Endometrial microvascular endothelial cells (primary cell): ENCODE measurements around the gene PSMG4. TPM values are rescaled to one million over a fixed set of nuclear protein-coding genes. Genes with fewer than 3 reads are reported as not detected.

Source experiments
- in situ Hi-C: cut with HindIII; loops from 2 replicates; pipeline ENCODE4 v1.10.0; 2017; ENCODE audit warnings: low sequenced_read_pairs, low pct_unique_long_range_greater_than_20kb; ENCODE audit errors: inconsistent ontology term
- total RNA-seq: library from RNA; depleted of rRNA; stranded (reverse); fragments of >200 nt; gene quantifications from one replicate; pipeline ENCODE4 v1.2.3, GENCODE V29; 2015; ENCODE audit errors: inconsistent ontology term

PSMG4 gene
- total RNA-seq, 1 donor from 2014 or later, result 36.6 TPM

DNA sequence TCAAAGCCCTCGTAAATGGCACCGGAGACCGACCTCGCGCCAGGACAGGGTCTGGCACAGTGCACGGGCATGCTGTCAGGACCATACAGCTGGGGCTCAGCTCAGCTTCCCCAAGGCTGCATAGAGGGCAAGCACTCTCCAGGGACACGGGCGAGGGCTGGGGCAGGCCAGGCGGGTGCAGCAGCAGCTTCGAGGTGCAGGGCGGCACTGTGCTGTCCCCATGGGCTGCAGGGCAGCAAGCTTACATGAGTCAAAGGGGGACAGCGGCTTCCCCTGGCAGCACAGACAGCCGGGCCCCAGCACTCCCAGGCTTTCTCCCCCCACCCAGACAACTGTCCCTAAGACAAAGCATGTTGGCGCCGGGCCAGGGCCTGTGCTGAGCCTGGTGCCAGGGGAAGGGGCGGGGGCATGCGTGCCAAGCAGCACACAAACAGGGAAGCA, 25.7 kb downstream of the PSMG4 start:
- in situ Hi-C loops, result loop anchor here (25.0 kb wide), 2 partner anchors 128 to 428 kb away; no protein-coding TSS in a partner anchor

DNA sequence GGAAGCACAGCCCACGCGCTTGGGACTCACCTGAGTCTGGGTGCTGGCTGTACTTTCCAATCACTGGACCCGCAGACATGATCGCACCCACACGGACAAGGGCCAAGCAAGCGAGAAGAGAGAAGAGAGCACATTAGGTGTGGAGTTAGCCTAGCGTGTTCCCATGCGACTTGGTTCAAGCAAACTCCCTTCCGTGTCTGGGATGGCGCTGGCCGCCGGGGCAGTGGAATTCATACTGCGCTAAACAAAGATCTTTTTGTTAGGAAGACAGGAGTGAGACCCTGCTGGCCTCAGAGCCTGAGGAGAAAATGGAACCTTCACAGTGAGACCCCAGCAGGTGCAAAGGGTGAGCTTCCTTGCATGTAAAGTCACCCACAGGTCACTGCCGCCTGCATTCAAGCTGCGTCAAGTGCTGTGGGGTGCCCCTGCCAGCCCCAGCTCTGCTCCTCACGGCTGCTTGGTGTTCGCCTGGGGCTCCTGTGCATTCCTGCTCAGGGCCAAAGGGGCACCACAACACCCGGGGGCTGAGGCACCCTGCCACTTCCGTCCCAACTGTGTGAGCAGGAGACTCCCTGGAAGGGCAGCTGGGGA, 26.4 kb downstream of the PSMG4 start:
- in situ Hi-C loops, result loop anchor here (25.0 kb wide), 2 partner anchors 127 to 427 kb away; no protein-coding TSS in a partner anchor

DNA sequence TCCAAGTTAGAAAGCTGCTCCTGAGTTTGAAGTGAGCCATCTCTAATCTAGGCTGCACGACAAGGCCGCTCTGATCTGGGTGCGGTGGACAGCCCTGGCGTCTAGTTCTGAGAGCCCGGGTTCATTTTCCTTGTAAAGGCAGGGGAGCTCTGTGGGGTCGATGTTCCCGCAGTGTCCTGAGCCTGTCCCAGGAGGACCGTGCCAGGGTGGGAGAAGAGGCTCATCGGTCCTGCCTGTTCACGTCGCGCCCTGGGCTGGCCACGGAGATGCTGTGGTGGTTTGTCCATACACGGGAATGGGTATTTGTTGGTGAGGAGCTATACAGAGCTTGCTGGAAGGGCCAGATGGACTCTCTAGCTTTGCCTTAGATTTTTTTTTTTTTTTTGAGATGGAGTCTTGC, 27.0 kb downstream of the PSMG4 start:
- in situ Hi-C loops, result loop anchor here (25.0 kb wide), 2 partner anchors 127 to 427 kb away; no protein-coding TSS in a partner anchor

DNA sequence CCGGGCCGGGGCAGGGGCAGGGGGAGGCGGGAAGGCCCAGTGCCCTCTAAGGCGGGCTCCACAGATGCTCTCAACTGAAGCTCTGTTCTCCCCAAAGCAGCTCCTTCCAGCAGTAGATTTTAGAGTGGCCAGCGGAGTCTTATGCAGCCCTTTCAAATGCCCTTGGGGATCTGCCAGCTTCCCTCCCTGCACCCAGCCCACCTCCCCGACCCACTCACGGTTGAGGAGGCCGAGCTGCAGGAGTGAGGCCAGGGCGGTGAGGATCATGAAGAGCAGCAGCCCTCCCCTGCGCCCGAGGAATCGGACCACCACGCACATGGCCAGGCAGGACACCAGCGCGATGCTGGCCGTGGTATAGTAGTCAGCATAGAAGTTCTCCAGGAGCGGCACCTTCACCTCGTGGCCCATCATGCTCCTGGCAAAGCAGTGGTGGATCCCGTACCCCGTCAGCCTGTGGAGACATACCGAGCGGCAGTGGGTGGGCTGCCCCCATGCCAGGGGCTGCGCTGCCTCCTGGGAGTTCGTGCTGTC, 28.0 kb downstream of the PSMG4 start:
- in situ Hi-C loops, result loop anchor here (25.0 kb wide), 2 partner anchors 126 to 426 kb away; no protein-coding TSS in a partner anchor

DNA sequence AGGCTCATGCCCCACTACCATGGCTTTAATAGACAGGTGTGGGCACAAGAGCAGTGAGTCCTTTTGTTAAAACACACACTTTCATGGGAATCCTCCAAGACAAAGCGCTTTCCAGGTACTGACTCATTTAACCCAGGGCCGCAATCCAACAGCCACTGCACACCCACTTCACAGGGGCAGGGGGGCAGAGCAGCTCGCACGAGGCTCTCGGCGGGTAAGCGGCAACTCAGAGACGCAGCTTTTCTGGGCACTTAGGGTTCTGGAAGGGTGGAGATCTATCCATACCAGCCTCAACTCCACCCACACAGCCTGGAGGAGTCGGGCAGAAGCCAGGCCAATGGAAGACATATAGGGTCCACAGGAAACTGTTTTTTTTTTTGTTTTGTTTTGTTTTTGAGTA, 28.6 kb downstream of the PSMG4 start:
- in situ Hi-C loops, result loop anchor here (25.0 kb wide), 2 partner anchors 125 to 425 kb away; no protein-coding TSS in a partner anchor

DNA sequence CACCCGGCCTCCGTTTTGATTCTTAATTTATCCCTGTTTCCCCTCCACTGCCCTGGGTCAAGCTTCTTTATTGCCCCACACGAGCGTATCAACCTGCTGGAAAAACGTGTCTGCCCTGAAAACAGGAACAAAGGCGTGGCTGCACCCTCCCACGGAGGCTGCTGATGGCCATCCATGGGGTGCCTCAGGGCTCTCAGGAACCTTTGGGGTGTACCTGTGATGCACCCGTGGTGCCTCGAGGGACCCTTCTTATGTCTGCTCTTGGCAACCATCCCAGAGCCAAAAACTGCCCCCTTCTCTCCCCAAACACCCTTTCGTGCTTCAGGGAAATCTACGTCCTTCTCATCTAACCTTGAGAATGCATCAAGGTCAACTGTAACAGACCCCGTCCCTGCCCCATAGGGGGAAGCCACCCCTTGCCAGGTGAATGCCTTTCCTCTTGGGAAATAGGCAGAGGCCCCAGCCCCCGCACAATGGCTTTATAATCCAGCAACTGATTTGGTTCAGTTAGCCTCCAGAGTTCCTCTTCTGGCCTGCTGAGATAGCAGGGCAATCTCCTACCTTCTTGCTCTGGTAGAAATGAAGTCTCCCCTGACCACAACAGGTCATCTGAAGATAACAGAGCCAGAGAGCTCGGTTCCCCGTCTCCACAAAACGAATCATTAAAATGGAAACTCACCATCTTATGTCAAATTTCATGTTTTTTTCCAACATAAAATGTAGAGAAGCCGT, 29.4 kb downstream of the PSMG4 start:
- in situ Hi-C loops, result loop anchor here (25.0 kb wide), 2 partner anchors 124 to 424 kb away; no protein-coding TSS in a partner anchor

DNA sequence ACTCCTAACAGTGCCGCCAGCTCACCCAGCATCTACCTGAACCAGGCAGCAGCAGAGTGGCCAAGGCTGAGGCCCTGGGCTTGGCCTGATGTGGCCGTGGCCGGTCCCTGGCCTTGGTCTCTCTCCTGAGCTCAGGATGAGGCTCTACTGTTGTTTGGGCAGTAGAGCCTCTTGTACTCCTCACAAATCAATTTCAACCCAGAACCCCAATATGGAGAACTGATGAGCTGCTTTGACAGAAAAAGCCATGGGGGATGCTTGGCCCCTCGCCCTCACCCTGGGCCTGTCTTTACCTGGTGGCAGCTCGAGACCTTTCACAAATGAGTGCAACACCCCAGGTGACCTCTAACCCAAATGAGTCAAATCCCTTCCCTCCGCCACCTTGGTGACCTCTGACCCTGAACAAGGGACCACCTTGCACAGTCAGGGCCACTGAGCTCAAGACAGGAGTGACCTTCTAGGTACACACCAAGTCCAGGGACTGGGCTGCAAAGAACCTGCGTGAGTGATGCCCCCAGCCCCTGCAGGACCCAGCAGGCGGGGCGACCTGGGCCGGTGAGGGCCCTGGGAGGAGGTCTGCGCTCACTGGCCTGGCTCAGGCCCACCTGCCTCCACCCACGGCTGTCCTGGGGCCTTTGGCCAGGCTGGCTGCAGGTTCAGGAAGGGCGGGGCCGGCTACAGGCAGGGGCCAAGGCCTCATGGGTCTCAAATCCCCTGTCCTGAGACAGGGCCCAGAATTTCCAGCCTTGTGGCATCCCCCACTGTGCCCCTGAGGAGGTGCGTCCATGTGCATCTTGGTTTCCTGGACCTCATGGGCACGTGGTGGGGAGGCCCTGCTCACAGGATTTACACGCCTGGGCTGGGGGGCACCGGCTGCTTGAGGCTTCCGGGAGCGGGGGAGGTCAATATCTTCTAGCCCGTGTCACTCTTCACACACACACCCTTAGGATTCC, 30.2 kb downstream of the PSMG4 start:
- in situ Hi-C loops, result loop anchor here (25.0 kb wide), 2 partner anchors 123 to 423 kb away; no protein-coding TSS in a partner anchor

DNA sequence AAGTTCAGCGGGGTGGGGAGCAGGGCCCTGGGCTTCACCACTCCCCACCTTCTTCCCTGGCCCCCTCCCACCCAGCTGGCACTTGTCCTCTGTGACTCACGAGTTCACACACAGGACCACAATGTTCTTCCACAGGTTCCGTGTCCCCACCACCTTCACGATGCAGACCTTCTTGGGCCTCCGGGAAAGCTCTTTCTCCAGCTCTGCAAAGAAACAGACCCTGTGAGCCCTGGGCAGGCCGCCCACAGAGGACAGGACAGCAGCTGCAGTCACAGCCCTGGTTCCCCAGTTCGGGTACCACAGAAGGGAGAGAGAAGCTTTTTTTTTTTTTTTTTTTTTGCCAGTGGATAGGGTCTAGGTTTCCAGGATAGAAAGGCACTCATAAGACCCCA, 30.9 kb downstream of the PSMG4 start:
- in situ Hi-C loops, result loop anchor here (25.0 kb wide), 2 partner anchors 123 to 423 kb away; no protein-coding TSS in a partner anchor

DNA sequence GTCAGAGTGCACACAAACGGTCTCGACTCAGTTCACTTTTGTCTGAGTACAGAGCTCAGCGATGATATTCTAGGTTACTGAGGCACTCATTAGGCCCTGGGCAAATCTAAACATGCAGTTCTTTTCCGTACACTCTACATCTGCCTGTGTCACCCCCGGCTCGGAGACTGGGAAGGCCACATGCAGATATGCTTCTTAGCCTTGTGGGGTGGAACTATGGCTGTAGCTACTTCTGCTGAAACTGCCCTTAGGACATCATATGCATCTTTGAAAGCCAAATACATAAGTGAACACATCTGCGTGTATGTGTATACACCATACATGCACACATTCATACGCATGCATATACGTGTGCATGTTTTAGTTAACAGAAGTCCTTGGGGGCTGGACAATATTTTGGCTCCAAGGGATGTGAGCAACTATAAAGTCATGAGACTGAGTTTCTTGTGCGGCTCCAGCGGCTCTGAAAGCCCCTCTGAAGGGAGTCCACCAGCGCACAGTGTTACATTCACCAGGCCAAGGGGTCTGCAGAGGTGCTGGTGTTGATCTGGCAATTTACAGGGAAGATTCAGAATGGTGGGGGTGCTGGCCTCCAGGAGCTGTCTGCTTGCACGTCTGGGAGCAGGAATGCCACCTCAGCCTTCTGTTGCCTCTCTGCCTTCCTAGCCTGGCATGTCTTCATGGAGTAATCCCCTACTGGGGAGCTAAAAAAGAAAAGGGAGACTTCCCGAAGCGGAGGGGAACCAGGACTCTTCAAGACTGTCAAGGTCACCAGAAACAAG, 31.6 kb downstream of the PSMG4 start:
- in situ Hi-C loops, result loop anchor here (25.0 kb wide), 2 partner anchors 122 to 422 kb away; no protein-coding TSS in a partner anchor

DNA sequence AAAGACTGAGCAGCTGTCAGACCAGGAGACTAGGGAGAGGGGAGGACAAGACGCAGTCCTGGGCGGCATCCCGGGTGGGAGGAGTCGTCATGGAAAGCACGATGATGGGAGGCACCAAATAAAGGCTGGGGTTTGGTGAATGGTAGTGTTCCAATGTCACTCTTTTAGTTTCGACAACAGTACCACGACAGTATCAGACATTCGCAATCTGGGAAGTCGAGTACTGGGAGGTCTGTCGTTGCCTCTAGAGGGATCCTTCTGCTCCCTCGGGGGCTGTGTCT, 32.1 kb downstream of the PSMG4 start:
- in situ Hi-C loops, result loop anchor here (25.0 kb wide), 2 partner anchors 121 to 421 kb away; no protein-coding TSS in a partner anchor

DNA sequence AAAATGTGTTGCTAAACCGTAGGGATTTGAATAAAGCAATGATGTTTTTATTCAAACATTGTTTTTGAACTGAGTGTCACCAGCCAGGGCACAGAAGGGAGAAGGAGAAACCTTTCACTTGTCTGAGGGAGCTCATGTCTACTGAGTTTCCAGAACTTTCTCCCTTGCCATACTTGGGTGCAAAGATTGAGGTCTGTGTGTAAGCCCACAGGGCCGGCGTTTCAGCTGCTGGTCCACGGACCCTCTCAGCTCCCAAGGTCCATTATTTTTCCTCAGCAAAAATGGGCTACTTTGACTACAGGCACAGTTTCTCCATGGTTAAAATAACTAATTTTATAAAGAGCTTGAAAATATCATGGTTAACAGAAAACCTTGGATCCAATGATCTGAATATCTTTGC, 32.6 kb downstream of the PSMG4 start:
- in situ Hi-C loops, result loop anchor here (25.0 kb wide), 2 partner anchors 121 to 421 kb away; no protein-coding TSS in a partner anchor

DNA sequence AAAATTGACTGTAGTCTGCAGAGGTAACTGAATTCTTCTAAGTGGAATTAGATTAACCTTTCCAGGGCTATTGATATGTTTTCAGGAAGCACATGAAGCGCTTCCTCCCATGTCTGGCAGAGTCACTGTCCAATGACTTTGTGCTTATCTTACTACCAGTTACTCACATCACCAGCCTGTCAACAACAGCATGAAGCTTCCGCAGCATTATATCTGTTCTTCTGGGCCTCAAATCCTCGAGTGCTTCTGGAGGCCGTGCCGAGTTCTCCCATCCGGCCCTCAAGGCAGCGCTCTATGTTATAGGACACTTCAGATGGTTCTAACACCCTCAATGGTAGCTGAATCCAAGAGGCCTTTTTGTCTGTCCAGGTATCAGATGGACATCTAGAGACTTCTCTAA, 33.2 kb downstream of the PSMG4 start:
- in situ Hi-C loops, result loop anchor here (25.0 kb wide), 2 partner anchors 120 to 420 kb away; no protein-coding TSS in a partner anchor

DNA sequence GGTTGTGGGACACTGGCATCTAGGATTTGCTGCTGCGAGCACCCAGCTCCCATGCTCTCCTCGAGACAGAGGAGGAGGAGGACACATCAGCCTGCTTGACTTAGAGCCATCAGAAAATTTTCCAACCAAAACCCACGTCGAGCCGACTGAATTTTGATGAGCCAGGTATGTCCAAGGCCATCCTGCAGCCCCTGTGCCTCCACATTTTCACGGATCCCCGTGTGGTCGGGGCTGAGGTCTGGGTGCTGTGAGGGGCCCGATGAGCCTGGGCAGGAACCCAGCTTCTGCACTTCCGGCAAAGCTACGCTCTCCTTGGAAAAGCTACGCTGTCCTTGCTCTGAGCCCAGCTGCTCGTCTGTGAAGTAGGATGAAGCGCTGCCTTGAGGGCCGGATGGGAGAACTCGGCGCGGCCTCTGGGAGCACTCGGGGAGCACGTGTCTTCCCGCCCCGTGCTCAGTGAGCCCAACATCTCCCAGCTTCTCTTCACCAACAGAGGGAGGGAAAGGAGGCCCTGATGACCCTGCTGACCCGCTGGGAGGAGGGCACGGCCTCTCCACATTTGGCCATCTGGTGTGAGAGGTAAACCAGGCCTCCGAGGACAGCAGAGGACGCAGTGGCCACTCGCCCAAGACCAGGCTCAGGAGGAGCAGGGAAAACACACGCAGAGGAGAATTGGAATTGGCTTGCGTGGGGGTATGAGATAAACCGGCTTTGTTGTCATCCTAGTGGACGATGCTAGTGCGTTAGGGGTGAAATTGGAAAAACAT, 33.9 kb downstream of the PSMG4 start:
- in situ Hi-C loops, result loop anchor here (25.0 kb wide), 2 partner anchors 120 to 420 kb away; no protein-coding TSS in a partner anchor

DNA sequence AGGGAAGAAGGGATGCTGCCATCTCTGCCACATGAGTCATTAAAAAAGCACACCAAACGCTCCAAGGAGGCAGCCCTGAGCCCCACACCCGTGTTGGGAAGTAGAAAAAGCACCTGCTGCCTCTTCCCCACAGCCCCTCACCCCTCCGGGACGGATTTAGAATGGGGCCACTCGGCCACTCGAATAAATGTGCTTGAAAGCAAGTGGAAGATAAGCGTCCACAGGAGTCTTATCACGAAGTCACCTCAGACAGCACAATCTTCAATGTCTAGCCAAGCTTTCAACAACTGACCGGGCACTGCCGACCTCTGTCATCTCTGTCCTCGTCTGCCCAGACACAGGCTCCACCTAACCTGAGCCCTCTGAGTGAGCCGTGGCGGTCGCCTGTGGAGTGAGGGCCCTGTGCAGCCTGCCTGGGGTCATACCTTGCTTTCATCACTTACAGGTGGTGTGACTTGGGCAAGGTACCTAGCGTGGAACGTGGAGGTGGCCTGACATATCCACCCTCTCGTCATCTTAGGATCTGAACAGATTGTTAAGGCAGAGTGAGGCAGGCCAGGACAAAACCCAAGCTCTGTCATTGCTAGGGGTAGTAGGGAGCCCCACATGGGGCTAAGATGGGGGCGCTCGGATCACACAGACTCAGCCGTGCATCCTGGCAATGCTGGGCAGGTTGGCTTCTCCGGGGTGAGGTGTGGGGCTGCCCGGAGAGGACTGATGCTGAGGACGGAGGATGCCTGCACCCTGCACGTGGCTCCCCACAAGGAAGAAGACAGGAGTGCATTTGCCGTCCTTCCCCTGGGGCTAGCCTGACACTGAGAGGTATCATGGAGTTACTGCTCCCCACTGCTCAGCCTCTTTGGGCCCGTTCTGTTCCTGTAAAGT, 34.8 kb downstream of the PSMG4 start:
- in situ Hi-C loops, result loop anchor here (25.0 kb wide), 2 partner anchors 119 to 419 kb away; no protein-coding TSS in a partner anchor

DNA sequence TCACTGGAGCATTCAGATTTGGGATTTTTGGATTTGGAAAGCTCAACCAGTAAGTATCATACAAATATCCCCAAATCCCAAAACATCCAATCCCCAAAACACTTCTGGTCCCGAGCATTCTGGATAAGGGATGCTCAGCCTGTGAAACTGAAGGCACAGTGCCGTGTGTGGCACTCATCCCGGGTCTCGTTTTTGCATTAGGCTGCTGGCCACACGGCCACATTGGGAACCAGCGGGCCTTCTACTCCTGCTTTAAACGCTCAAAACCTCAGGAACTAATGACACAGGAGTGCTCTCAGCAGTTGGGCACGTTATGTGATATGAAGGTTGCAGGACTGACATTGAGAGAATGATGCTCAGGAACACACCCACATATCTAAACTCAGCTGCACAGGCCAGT, 35.6 kb downstream of the PSMG4 start:
- in situ Hi-C loops, result loop anchor here (25.0 kb wide), 2 partner anchors 118 to 418 kb away; no protein-coding TSS in a partner anchor
